HL-60 (cell line): ENCODE measurements around the gene KLHL15.

Source experiments
- DNase-seq, 2 experiments: peaks; one replicate each; pipeline ENCODE4 v3.0.0-alpha.2; 2010 to 2020; ENCODE audit warnings: low read depth in 1 of 2, low spot score in 1 of 2
- H3K27ac ChIP-seq: fragments of 250-450 bp; sonication (Bioruptor Pico); replicated peaks from 2 replicates; pipeline ENCODE4 v1.5.1; 2020; ENCODE audit warnings: mild to moderate bottlenecking, moderate library complexity
- H3K27me3 ChIP-seq: fragments of 250-450 bp; sonication (Bioruptor Pico); 2 replicates; pipeline ENCODE4 v1.5.1; 2021; ENCODE audit warnings: mild to moderate bottlenecking, moderate library complexity; ENCODE audit not compliant: insufficient read depth, poor library complexity, severe bottlenecking
- H3K4me3 ChIP-seq: replicated peaks from 2 replicates; pipeline ENCODE4 v1.5.1; 2011; ENCODE audit warnings: mild to moderate bottlenecking, control low read depth, low read length; ENCODE audit not compliant: insufficient read depth
- GABPA ChIP-seq: IDR thresholded peaks from 2 replicates; pipeline ENCODE4 v1.6.1; 2012; ENCODE audit warnings: low read depth
- POLR2AphosphoS5 ChIP-seq: IDR thresholded peaks from 2 replicates; pipeline ENCODE4 v1.6.1; 2012; ENCODE audit warnings: low read depth
- SPI1 ChIP-seq: IDR thresholded peaks from 2 replicates; pipeline ENCODE4 v1.6.1; 2012; ENCODE audit warnings: low read depth, mild to moderate bottlenecking, borderline replicate concordance
- TF ChIP-seq, protein P1 (sequence below): IDR thresholded peaks from 2 replicates; pipeline ENCODE4 v1.6.1; 2012; ENCODE audit warnings: low read depth; ENCODE audit not compliant: insufficient replicate concordance
- TF ChIP-seq, protein P2 (sequence below): IDR thresholded peaks from one replicate; pipeline ENCODE4 v1.5.1; 2011; ENCODE audit warnings: low read length, control low read depth, inconsistent platforms; ENCODE audit not compliant: insufficient read depth

The KLHL15 gene

DNA sequence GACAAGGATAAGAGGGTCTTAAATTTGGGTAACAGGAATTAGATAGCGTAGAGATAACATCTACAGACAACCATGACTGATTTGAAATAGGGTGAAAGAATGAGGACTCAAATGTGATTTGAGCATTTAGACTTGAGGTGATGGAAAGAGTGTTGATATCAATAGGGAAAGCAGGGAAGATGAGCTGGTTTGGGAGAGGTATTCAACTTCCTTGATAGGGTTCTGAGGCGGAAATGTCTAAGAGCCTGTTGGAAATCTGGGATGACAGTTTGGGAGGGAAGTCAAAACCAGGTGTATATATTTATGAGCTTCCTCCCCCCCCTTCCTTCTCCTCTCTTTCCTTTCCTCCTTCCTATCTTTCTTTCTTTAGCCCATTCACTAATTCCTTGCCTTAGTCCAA lies 36.5 kb downstream of the KLHL15 start:
- DNase-seq = no peak
- Histone ChIP-seq H3K27ac (no peak overlapping the region), H3K4me3 (no peak overlapping the region), H3K27me3 (no peaks in the 10 kb centered on the region)
- TF ChIP-seq GABPA (no peak), POLR2AphosphoS5 (no peak), SPI1 (no peak)
- TF ChIP-seq, protein P1, sequence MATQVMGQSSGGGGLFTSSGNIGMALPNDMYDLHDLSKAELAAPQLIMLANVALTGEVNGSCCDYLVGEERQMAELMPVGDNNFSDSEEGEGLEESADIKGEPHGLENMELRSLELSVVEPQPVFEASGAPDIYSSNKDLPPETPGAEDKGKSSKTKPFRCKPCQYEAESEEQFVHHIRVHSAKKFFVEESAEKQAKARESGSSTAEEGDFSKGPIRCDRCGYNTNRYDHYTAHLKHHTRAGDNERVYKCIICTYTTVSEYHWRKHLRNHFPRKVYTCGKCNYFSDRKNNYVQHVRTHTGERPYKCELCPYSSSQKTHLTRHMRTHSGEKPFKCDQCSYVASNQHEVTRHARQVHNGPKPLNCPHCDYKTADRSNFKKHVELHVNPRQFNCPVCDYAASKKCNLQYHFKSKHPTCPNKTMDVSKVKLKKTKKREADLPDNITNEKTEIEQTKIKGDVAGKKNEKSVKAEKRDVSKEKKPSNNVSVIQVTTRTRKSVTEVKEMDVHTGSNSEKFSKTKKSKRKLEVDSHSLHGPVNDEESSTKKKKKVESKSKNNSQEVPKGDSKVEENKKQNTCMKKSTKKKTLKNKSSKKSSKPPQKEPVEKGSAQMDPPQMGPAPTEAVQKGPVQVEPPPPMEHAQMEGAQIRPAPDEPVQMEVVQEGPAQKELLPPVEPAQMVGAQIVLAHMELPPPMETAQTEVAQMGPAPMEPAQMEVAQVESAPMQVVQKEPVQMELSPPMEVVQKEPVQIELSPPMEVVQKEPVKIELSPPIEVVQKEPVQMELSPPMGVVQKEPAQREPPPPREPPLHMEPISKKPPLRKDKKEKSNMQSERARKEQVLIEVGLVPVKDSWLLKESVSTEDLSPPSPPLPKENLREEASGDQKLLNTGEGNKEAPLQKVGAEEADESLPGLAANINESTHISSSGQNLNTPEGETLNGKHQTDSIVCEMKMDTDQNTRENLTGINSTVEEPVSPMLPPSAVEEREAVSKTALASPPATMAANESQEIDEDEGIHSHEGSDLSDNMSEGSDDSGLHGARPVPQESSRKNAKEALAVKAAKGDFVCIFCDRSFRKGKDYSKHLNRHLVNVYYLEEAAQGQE = no peak
- TF ChIP-seq, protein P2, sequence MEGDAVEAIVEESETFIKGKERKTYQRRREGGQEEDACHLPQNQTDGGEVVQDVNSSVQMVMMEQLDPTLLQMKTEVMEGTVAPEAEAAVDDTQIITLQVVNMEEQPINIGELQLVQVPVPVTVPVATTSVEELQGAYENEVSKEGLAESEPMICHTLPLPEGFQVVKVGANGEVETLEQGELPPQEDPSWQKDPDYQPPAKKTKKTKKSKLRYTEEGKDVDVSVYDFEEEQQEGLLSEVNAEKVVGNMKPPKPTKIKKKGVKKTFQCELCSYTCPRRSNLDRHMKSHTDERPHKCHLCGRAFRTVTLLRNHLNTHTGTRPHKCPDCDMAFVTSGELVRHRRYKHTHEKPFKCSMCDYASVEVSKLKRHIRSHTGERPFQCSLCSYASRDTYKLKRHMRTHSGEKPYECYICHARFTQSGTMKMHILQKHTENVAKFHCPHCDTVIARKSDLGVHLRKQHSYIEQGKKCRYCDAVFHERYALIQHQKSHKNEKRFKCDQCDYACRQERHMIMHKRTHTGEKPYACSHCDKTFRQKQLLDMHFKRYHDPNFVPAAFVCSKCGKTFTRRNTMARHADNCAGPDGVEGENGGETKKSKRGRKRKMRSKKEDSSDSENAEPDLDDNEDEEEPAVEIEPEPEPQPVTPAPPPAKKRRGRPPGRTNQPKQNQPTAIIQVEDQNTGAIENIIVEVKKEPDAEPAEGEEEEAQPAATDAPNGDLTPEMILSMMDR = no peak

DNA sequence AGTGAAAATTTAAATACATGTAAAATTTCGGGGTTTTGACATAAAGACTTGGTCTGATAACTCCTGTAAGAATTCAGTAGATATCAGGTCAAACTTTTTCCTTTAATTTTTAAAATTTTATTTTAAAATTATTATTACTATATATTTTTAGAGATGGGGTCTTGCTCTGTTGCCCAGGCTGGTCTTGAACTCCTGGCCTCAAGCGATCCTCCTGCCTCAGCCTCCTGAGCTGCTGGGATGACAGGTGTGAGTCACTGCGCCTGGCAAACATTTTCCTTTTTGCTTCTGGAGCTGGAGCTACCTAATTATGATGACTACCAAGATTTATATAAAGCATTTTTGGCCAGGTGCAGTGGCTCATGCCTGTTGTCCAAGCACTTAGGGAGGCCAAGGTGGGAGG lies 37.3 kb downstream of the KLHL15 start:
- H3K27ac ChIP-seq = no peak overlapping the region
- H3K4me3 ChIP-seq = no peak overlapping the region
- DNase-seq = no peak
- TF ChIP-seq SPI1 = no peak
- no peak for TF ChIP-seq GABPA
- TF ChIP-seq, protein P1 = no peak
- TF ChIP-seq, protein P2 = no peak
- no peak for TF ChIP-seq POLR2AphosphoS5
- H3K27me3 ChIP-seq = no peaks in the 10 kb centered on the region

DNA sequence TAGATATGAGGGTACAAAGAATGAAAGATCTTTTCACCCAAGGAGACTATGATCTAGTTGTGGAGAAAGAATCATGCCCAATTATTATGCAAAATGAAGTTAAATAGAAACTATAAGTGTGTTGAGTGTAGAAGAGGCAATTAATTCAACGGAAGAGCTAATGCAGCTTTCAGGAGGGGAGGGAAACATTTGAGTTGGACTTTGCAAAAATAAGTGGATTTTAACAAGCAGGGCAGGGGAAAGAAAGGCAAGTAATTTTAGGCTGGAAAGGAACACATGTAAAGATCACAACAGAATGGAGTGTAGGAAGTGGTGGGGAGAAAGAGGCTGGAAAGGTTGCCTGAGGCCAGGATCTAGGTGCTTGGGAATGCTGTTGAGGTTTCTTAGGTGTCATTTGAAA lies 44.1 kb downstream of the KLHL15 start:
- Histone ChIP-seq H3K27ac (no peak overlapping the region), H3K27me3 (no peaks in the 10 kb centered on the region), H3K4me3 (no peak overlapping the region)
- TF ChIP-seq GABPA (no peak), POLR2AphosphoS5 (no peak), SPI1 (no peak)
- TF ChIP-seq, protein P1 = no peak
- TF ChIP-seq, protein P2 = no peak
- DNase-seq = no peak
